HL-60 (cell line): Measurements from ENCODE around the gene BBC3.

Experiments used
- CTCF ChIP-seq: IDR thresholded peaks from one replicate; pipeline ENCODE4 v1.5.1; 2011; ENCODE audit warnings: low read length, control low read depth, inconsistent platforms; ENCODE audit not compliant: insufficient read depth
- GABPA ChIP-seq: IDR thresholded peaks from 2 replicates; pipeline ENCODE4 v1.6.1; 2012; ENCODE audit warnings: low read depth
- POLR2AphosphoS5 ChIP-seq: IDR thresholded peaks from 2 replicates; pipeline ENCODE4 v1.6.1; 2012; ENCODE audit warnings: low read depth
- REST ChIP-seq: IDR thresholded peaks from 2 replicates; pipeline ENCODE4 v1.6.1; 2012; ENCODE audit warnings: low read depth; ENCODE audit not compliant: insufficient replicate concordance

GRCh38 chr19:47255879-47256692 is 25.1 kb upstream of the BBC3 start, which contains the start of gene CCDC9:
- no peak for TF ChIP-seq CTCF
- TF ChIP-seq REST, result no peak
- peak; percentile 77 for TF ChIP-seq POLR2AphosphoS5
- TF ChIP-seq GABPA, result peak; percentile 88
